NCI-H2196 (cell line): ENCODE data around the gene KDM4B.
A peak's percentile ranks its signal among the peaks of the same experiment; 100 is the strongest.
"Not testable (repeated sequence)": the region's sequence is repeated elsewhere in the genome, so short reads cannot be mapped to it uniquely, and the experiment has no call there.

ENCODE experiments used
- DNase-seq: peaks from one replicate; lab custom pipeline; 2025; ENCODE audit not compliant: unreplicated experiment; lab: John Stamatoyannopoulos, UW

Gene KDM4B

DNA sequence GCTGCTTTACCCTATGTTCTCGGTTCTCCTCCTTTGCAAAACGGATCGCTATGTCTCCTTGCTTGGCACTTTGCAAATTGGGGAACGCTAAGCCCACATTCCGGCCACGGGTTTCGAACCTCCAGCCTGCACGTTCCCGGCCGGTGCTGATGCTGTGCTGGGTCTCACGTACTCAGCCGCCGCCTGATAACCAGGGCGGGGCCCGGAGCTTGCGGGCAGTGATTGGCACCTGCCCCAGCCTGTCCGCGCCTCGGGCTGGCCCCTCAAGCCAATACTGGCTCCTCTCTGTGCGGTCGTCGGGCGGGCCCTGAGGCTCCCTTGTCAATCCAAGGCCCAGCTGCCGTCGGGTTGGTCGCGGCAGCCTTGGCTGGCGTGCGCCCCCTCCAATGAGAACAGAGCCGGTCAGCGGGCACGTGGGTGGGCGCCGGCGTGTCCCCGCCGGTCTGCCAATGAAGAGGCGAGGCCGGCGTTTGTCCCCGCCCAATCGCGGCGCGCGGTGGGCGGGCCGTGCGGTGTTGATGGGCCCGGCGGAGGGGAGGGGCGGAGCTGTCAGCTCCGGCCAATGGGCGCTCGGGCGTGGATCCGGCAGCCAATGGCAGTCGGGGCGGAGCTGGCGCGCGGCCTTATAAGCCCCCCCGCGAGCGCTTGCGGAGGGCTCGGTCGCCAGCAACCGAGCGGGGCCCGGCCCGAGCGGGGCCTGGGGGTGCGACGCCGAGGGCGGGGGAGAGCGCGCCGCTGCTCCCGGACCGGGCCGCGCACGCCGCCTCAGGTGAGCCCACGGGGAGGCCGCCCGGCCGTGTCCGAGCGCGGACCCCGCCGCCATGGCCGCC is at the start of gene KDM4B:
Gene KDM4B (plus strand): TSS at position 652 of the 830 bp plus-strand sequence. CDS start 63,778 bp downstream, outside the sequence.
- DNase-seq, result peak; percentile 98

- no peak for DNase-seq
These were observed 46.2 kb upstream of the KDM4B start for GRCh38 chr19:4922530-4923275.

- no peak for DNase-seq
These were observed 45.6 kb upstream of the KDM4B start for GRCh38 chr19:4923276-4923747.

- no peak for DNase-seq
These were observed 39.7 kb upstream of the KDM4B start for GRCh38 chr19:4929186-4929585.

DNA sequence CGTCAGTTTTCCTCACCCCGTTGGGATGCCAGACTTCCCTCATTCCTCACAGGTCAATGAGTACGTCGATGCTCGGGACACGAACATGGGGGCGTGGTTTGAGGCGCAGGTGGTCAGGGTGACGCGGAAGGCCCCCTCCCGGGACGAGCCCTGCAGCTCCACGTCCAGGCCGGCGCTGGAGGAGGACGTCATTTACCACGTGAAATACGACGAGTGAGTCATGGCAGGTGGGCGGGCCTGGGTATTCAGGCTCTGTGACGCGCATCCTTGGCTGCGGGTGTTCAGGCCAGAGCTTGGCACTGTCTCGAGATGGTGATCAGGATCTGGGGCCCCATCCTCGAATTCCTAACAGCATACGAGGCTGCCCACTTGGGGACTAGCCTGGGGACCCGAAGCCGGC is 38.2 kb upstream of the KDM4B start:
- no peak for DNase-seq

DNA sequence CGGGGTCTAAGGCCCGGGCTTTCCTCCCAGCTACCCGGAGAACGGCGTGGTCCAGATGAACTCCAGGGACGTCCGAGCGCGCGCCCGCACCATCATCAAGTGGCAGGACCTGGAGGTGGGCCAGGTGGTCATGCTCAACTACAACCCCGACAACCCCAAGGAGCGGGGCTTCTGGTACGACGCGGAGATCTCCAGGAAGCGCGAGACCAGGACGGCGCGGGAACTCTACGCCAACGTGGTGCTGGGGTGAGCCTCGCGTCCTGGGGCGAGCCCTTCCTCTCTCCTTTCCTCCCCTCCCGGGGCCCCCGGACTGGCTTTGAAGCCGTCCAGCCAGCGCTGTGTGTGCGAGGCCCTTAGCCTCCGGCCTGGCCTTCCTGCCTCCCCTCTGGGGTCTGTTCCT is 36.2 kb upstream of the KDM4B start:
- DNase-seq, result no peak

DNA sequence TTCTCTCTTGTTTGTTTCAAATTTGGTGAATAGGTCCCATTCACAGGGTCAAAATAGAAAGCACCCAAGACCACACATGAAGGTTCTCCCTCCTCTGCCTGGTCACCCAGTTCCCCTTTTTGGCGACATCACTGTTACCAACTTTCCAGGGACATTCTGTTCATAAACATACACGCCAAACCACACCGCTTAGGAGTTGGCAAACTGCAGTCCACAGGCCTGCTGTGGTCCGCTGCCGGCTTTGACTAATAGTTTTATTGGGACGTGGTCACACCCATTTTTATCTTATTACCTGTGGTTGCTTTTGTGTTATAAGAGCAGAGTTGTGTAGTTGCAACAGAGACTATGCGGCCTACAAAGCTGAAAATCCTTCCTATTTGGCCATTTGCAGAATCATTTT is 35.4 kb upstream of the KDM4B start:
- no peak for DNase-seq

DNA sequence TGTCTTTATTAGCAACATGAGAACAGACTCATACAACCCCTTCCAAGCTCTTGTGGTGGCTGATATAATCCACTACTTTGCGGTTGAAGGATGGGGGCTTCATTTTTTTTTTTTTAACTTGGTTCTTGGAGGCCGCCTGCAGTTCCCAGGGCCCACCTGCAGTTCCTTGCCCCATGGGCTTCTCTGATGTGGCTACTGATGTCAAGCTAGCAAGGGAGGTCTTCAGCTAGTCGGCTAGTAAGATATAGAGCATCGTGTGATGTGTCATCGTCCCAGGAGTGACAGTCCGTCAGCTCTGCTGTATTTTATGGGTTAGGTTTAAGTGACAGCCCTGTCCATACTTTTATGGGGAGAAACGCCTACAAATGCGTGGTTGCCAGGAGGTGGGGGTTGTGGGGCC is 33.5 kb upstream of the KDM4B start:
- no peak for DNase-seq

DNA sequence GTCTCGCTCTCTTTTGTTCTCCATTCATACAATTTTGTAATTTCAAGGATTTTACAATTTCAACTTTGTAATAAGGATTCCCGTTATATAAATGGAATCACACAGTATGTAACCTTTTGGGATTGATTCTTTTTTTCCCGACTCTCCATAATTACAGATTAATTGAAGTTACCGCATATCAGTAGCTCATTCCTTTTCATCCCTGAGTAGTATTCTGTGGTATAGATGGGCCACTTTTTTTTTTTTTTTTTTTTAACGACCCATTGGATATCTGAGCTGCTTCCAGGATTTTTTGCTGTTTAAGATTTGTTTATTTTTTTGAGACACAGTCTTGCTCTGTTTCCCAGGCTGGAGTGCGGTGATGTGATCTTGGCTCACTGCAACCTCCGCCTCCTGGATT is 31.9 kb upstream of the KDM4B start:
- DNase-seq, result no peak

GRCh38 chr19:4938461-4938860 is 30.5 kb upstream of the KDM4B start:
- DNase-seq, result not testable (repeated sequence)

DNA sequence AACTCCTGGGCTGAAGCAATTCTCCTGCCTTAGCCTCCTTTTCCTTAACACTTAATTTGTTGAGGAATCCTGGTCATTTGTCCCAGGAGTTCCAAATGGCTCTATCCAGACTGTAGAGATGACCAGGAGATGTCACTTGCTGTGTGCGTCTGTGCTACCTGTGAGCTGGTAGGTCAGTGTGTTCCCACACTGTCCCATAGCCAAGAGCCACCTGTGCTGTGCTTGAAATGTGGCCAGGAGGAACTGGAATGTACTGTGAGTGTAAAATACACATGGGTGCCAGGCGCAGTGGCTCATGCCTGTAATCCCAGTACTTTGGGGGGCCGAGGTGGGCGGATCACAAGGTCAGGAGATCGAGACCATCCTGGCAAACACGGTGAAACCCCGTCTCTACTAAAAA is 29.4 kb upstream of the KDM4B start:
- no peak for DNase-seq

DNA sequence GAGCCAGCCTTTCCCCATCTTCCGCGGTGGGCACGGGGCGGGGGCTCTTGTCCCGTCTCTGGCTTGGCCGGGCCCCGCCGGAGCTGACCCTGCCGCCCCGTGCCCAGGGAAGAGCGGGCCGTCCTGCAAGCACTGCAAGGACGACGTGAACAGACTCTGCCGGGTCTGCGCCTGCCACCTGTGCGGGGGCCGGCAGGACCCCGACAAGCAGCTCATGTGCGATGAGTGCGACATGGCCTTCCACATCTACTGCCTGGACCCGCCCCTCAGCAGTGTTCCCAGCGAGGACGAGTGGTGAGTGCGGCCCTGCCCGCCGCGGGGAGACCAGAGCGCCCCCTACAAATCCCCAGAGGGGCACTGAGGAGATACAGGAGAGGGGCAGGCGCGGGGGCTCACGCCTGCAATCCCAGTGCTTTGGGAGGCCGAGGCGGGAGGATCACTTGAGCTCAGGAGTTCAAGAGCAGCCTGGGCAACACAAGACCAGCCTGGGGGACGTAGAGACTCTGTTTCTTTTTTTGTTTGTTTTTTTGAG is 27.2 kb upstream of the KDM4B start:
- DNase-seq, result not testable (repeated sequence)

GRCh38 chr19:4950650-4951049 is 18.3 kb upstream of the KDM4B start:
- not testable (repeated sequence) for DNase-seq

- DNase-seq, result no peak
These were observed 17.3 kb upstream of the KDM4B start for GRCh38 chr19:4951656-4952055.

DNA sequence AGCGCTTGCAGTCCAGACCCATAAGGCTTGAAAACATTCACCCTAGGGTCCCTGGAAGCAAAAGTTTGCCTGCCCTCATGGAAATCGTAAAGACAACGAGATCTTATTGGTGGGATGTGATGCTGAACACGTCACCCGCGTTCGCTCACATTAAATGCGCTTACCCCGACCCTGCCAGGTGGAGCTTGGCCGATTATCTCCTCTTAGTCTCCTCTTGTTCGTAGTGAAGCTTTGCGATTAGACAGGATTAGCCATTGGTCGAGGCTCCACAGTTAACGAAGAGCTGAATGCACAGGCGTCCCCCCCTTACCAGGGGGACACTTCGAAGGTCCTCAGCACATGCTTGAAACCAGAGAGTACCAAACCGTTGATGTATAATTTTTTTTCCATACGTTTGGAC is 16.0 kb upstream of the KDM4B start:
- DNase-seq, result no peak

DNA sequence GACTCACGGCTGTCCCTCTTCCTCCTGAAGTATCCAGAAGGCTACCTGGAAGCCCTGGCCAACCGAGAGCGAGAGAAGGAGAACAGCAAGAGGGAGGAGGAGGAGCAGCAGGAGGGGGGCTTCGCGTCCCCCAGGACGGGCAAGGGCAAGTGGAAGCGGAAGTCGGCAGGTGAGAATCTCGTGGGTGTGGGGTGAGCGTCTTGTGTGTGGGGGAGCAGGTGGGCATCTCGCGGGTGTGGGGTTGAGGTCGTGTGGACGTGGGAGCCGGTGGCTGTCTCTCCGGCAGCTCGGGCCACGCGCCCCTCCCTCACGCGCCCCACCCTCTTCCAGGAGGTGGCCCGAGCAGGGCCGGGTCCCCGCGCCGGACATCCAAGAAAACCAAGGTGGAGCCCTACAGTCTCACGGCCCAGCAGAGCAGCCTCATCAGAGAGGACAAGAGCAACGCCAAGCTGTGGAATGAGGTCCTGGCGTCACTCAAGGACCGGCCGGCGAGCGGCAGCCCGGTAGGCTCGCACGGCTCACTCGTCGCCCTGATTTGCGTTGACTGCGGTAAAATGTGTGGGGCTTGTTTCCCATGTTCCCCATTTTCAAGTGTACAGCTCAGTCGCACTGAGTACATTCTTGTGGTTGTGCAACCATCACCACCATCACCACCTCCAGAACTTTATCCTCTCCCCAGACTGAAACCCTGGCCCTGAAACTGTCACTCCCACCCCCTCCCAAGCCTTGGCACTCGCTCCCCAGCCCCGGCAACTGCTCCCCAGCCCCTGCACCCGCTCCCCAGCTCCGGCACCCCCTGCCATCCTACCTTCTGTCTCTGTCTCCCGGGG is 14.4 kb upstream of the KDM4B start:
- DNase-seq, result not testable (repeated sequence)

DNA sequence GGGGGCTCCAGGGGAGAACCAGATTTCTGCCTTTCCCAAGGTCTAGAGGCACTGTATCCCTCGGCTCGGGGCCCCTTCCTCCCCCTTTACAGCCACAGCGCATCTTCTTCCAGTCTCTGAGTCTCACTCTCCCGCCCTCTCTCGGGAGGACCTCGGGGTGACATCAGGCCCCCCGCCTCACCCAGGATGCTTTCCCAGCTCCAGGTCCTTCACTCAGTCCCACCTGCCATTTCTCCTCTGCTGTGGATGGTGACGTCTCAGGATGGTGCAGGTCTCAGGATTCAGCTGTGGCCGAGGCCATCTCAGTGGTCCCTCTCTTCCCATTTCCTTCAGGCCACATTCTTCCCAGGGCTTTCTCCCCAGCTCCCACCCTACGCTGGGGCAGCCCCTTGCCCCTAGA is 13.6 kb upstream of the KDM4B start:
- no peak for DNase-seq

- no peak for DNase-seq
These were observed 10.9 kb upstream of the KDM4B start for GRCh38 chr19:4957981-4958380.

GRCh38 chr19:4962085-4962619 is 6.8 kb upstream of the KDM4B start:
- no peak for DNase-seq

- DNase-seq, result no peak
These were observed 3.9 kb upstream of the KDM4B start for GRCh38 chr19:4965061-4965460.

- no peak for DNase-seq
These were observed 2.3 kb upstream of the KDM4B start for GRCh38 chr19:4966591-4966990.
